Measurements from ENCODE around the gene CRKL.

DNA sequence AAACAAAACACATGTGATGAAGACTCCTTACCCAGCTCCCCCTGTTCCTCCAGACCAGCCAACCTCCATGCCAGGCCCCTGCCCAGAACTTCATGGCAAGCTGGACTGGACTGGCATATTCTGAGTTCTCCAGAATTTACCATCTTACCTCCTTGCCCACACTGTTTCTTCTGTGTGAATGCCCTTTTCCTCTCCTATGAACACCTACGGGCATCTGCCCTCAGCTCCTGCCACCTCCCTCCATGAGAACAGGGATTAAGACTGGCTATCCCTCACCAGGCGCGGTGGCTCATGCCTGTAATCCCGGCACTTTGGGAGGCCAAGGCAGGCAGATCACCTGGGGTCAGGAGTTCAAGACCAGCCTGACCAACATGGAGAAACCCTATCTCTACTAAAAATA lies 43.4 kb downstream of the CRKL start:
- TF ChIP-seq, protein P1, sequence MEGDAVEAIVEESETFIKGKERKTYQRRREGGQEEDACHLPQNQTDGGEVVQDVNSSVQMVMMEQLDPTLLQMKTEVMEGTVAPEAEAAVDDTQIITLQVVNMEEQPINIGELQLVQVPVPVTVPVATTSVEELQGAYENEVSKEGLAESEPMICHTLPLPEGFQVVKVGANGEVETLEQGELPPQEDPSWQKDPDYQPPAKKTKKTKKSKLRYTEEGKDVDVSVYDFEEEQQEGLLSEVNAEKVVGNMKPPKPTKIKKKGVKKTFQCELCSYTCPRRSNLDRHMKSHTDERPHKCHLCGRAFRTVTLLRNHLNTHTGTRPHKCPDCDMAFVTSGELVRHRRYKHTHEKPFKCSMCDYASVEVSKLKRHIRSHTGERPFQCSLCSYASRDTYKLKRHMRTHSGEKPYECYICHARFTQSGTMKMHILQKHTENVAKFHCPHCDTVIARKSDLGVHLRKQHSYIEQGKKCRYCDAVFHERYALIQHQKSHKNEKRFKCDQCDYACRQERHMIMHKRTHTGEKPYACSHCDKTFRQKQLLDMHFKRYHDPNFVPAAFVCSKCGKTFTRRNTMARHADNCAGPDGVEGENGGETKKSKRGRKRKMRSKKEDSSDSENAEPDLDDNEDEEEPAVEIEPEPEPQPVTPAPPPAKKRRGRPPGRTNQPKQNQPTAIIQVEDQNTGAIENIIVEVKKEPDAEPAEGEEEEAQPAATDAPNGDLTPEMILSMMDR (conservative IDR thresholded peaks at IDR 0.05; ENCODE audit: low read depth, low read length): no peak
- no peak for TF ChIP-seq NFE2L2 (IDR thresholded peaks at IDR 0.05; ENCODE audit: low read depth, low read length)
- no peak for TF ChIP-seq POLR2A (IDR thresholded peaks at IDR 0.05; ENCODE audit: low read depth, low read length)
- no peak for TF ChIP-seq RAD21 (IDR thresholded peaks at IDR 0.05; ENCODE audit: low read length)

All from IMR-90 (cell line).